Measurements from ENCODE around the gene TMEM135.

GRCh38 chr11:87275176-87275575 is 237.4 kb downstream of the TMEM135 start:
- TF ChIP-seq CTCF (IDR thresholded peaks at IDR 0.05; ENCODE audit: low read depth, low read length, poor library complexity, severe bottlenecking) (no peak), EZH2phosphoT487 (IDR thresholded peaks at IDR 0.05; ENCODE audit: borderline replicate concordance, low read length) (no peak)
